Keratinocyte (primary cell): ENCODE measurements around the gene HOXA10. TPM values are rescaled to one million over a fixed set of nuclear protein-coding genes. Genes with fewer than 3 reads are reported as not detected.

Experiments
- DNase-seq: peaks from one replicate; pipeline ENCODE4 v3.0.0-alpha.2; 2011; ENCODE audit warnings: low read depth, missing footprints, low spot score
- FAIRE-seq: peaks from 2 replicates; lab custom pipeline; 2011; peaks lifted over from hg19 to GRCh38; lab: Jason Lieb, UNC
- H2AFZ ChIP-seq: 2 replicates; pipeline ENCODE4 v1.6.0; 2012; ENCODE audit warnings: low read length, control low read depth, inconsistent platforms; ENCODE audit not compliant: control insufficient read depth
- H3K27ac ChIP-seq: 2 replicates; pipeline ENCODE4 v1.5.1; 2011; ENCODE audit warnings: low read length; ENCODE audit not compliant: control insufficient read depth, insufficient read depth
- H3K27me3 ChIP-seq: 3 replicates; pipeline ENCODE4 v1.6.0; 2011; ENCODE audit warnings: low read length; ENCODE audit not compliant: control insufficient read depth, insufficient read depth; ENCODE audit errors: extremely low read depth
- H3K36me3 ChIP-seq, 2 experiments: 2 replicates in 1 of 2; 3 replicates in 1 of 2; pipeline ENCODE4 v1.5.1; 2011; ENCODE audit warnings: low read length in 2 of 2, mild to moderate bottlenecking in 1 of 2; ENCODE audit not compliant: control insufficient read depth in 2 of 2, insufficient read depth in 2 of 2; ENCODE audit errors: extremely low read depth in 1 of 2
- H3K4me1 ChIP-seq: 3 replicates; pipeline ENCODE4 v1.5.1; 2011; ENCODE audit warnings: low read length; ENCODE audit not compliant: control insufficient read depth, insufficient read depth; ENCODE audit errors: extremely low read depth
- H3K4me2 ChIP-seq: 3 replicates; pipeline ENCODE4 v1.6.0; 2011; ENCODE audit warnings: low read depth, low read length; ENCODE audit not compliant: control insufficient read depth, insufficient read depth; ENCODE audit errors: extremely low read depth
- H3K4me3 ChIP-seq, 3 experiments: fragments of 200-600 bp in 1 of 3; sonication (generic) in 1 of 3; 2 replicates in 2 of 3; 3 replicates in 1 of 3; pipeline ENCODE4 v1.5.1; 2011 to 2016; ENCODE audit warnings: low read length in 3 of 3, mild to moderate bottlenecking in 3 of 3, control low read depth in 2 of 3, inconsistent platforms in 1 of 3, low read depth in 1 of 3, mixed read lengths in 1 of 3, mixed run types in 1 of 3, moderate library complexity in 1 of 3; ENCODE audit not compliant: control insufficient read depth in 2 of 3, insufficient read depth in 2 of 3; ENCODE audit errors: extremely low read depth in 1 of 3
- H3K79me2 ChIP-seq: 2 replicates; pipeline ENCODE4 v1.6.0; 2012; ENCODE audit warnings: low read length; ENCODE audit not compliant: control insufficient read depth, insufficient read depth
- H3K9ac ChIP-seq: 3 replicates; pipeline ENCODE4 v1.6.0; 2011; ENCODE audit warnings: low read length; ENCODE audit not compliant: control insufficient read depth, insufficient read depth; ENCODE audit errors: extremely low read depth
- H3K9me1 ChIP-seq: 3 replicates; pipeline ENCODE4 v1.6.0; 2011; ENCODE audit warnings: low read length; ENCODE audit not compliant: control insufficient read depth, insufficient read depth; ENCODE audit errors: extremely low read depth
- H3K9me3 ChIP-seq: 2 replicates; pipeline ENCODE4 v1.5.1; 2012; ENCODE audit warnings: low read depth, low read length; ENCODE audit not compliant: control insufficient read depth
- H4K20me1 ChIP-seq: 3 replicates; pipeline ENCODE4 v1.6.0; 2011; ENCODE audit warnings: low read length; ENCODE audit not compliant: control insufficient read depth, insufficient read depth; ENCODE audit errors: extremely low read depth
- EZH2 ChIP-seq: IDR thresholded peaks from one replicate; pipeline ENCODE4 v1.6.1; 2012; ENCODE audit warnings: inconsistent platforms, mild to moderate bottlenecking, low read length, moderate library complexity
- dilution Hi-C: fragments of 300-500 bp; cut with MboI; formaldehyde crosslinking; loops from one replicate; pipeline ENCODE4 v1.7.0; 2020; ENCODE audit warnings: low sequenced_read_pairs; ENCODE audit not compliant: extremely low pct_ligation_motif_present
- polyA plus RNA-seq, 5 experiments: library from polyadenylated mRNA; depleted of rRNA in 3 of 5; stranded (reverse) in 3 of 5; stranded (forward) in 1 of 5; unstranded in 1 of 5; fragments of >200 nt; gene quantifications; 1 replicate in 1 of 5; 2 replicates in 3 of 5; 3 replicates in 1 of 5; pipeline versions ENCODE4 v1.2.1 to v1.2.3, GENCODE V29; 2011 to 2012; ENCODE audit warnings: missing spikeins in 2 of 5, low read depth in 1 of 5, low replicate concordance in 1 of 5
- TF ChIP-seq, protein P1 (sequence below), 3 experiments: IDR thresholded peaks in 1 of 3; conservative IDR thresholded peaks in 1 of 3; optimal IDR thresholded peaks in 1 of 3; 2 replicates in 2 of 3; 3 replicates in 1 of 3; pipeline versions ENCODE3 to v1.5.1; 2011; ENCODE audit warnings: low read length in 3 of 3, mild to moderate bottlenecking in 3 of 3, moderate library complexity in 2 of 3, control low read depth in 1 of 3, inconsistent platforms in 1 of 3; ENCODE audit not compliant: insufficient read depth in 2 of 3; ENCODE audit errors: extremely low read depth in 1 of 3

The HOXA10 gene
- polyA plus RNA-seq, 1 donor (not counting 4 experiments of a cell fraction or from before 2014, with no cell fraction given), result 2.4 TPM

DNA sequence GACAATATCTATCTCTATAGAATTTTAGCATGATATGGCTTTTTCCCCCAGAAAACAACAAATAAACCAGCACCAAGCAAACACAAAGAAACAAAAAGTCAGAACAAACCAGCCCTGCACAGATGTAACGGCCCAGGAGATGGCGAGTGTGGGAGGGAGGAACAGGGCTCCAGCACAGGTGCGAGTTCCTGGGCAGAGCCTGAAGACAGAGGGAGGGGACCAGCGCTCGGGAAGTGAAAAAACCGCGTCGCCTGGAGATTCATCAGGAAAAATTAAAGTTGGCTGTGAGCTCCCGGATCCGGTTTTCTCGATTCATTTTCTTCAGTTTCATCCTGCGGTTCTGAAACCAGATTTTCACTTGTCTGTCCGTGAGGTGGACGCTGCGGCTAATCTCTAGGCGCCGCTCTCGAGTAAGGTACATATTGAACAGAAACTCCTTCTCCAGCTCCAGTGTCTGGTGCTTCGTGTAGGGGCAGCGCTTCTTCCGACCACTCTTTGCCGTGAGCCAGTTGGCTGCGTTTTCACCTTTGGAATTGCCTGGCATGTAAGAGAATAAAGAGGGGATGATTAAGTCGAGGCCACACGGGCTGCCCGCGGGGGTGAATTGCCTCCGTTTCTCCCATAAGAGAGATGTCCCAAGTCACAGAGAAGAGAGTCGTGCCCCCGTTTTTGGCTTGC lies 2.3 kb downstream of the HOXA10 start:
- H3K4me1 ChIP-seq, result peaks cover 32% of the 10 kb centered on the region
- H3K79me2 ChIP-seq, result peaks cover 58% of the 10 kb centered on the region
- H4K20me1 ChIP-seq, result no peaks in the 10 kb centered on the region
- H3K27me3 ChIP-seq, result peaks cover 6% of the 10 kb centered on the region
- peak overlapping the region; percentile 98 for H3K4me2 ChIP-seq
- TF ChIP-seq, protein P1, sequence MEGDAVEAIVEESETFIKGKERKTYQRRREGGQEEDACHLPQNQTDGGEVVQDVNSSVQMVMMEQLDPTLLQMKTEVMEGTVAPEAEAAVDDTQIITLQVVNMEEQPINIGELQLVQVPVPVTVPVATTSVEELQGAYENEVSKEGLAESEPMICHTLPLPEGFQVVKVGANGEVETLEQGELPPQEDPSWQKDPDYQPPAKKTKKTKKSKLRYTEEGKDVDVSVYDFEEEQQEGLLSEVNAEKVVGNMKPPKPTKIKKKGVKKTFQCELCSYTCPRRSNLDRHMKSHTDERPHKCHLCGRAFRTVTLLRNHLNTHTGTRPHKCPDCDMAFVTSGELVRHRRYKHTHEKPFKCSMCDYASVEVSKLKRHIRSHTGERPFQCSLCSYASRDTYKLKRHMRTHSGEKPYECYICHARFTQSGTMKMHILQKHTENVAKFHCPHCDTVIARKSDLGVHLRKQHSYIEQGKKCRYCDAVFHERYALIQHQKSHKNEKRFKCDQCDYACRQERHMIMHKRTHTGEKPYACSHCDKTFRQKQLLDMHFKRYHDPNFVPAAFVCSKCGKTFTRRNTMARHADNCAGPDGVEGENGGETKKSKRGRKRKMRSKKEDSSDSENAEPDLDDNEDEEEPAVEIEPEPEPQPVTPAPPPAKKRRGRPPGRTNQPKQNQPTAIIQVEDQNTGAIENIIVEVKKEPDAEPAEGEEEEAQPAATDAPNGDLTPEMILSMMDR (optimal IDR thresholded peaks at IDR 0.05 in 1 of 3, IDR thresholded peaks at IDR 0.05 in 1 of 3, conservative IDR thresholded peaks at IDR 0.05 in 1 of 3; ENCODE audit: extremely low read depth in 1 of 3, insufficient read depth in 2 of 3, low read length in 3 of 3), result no peak
- TF ChIP-seq EZH2, result no peak
- H3K9me1 ChIP-seq, result no peaks in the 10 kb centered on the region
- H3K9me3 ChIP-seq, result no peaks in the 10 kb centered on the region
- FAIRE-seq (peak; percentile 63), DNase-seq (no peak)
- no peak overlapping the region for H2AFZ ChIP-seq
- H3K27ac ChIP-seq, result peak overlapping the region; percentile 87
- peak overlapping the region; percentile 78 to 94 (median 84) for H3K4me3 ChIP-seq
- H3K36me3 ChIP-seq, result peaks cover 0 to 4% of the 10 kb centered on the region in 2 experiments
- H3K9ac ChIP-seq, result peak overlapping the region; percentile 83
- dilution Hi-C loops, result no loop called here

DNA sequence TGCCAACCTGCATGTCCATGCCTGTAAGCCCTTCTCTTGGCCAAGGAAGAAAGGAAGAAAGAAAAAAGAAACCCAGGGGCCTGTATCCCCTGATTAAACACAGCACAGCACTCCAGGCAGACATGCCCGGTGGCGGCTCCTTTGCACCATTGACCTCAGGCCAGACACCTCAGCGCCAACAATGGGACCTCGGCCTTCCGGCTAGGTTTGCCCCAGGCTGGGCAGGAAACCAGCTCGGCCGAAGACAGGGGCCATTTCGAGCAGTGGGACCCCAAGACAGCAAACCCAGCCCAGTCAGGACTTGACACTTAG lies 2.8 kb downstream of the HOXA10 start:
- H3K9me3 ChIP-seq, result no peaks in the 10 kb centered on the region
- peak overlapping the region; percentile 87 for H3K27ac ChIP-seq
- H3K9me1 ChIP-seq, result no peaks in the 10 kb centered on the region
- peaks cover 6% of the 10 kb centered on the region for H3K27me3 ChIP-seq
- peak overlapping the region; percentile 83 for H3K9ac ChIP-seq
- DNase-seq (no peak), FAIRE-seq (no peak)
- no peaks in the 10 kb centered on the region for H4K20me1 ChIP-seq
- dilution Hi-C loops, result no loop called here
- peak overlapping the region; percentile 78 to 94 (median 84) for H3K4me3 ChIP-seq
- no peak overlapping the region for H2AFZ ChIP-seq
- H3K4me1 ChIP-seq, result peaks cover 32% of the 10 kb centered on the region
- H3K4me2 ChIP-seq, result peak overlapping the region; percentile 98
- peaks cover 63% of the 10 kb centered on the region for H3K79me2 ChIP-seq
- TF ChIP-seq EZH2, result no peak
- peaks cover 0 to 4% of the 10 kb centered on the region in 2 experiments for H3K36me3 ChIP-seq
